ENCODE data around the gene ARL2BP.

- TF ChIP-seq, protein P1, sequence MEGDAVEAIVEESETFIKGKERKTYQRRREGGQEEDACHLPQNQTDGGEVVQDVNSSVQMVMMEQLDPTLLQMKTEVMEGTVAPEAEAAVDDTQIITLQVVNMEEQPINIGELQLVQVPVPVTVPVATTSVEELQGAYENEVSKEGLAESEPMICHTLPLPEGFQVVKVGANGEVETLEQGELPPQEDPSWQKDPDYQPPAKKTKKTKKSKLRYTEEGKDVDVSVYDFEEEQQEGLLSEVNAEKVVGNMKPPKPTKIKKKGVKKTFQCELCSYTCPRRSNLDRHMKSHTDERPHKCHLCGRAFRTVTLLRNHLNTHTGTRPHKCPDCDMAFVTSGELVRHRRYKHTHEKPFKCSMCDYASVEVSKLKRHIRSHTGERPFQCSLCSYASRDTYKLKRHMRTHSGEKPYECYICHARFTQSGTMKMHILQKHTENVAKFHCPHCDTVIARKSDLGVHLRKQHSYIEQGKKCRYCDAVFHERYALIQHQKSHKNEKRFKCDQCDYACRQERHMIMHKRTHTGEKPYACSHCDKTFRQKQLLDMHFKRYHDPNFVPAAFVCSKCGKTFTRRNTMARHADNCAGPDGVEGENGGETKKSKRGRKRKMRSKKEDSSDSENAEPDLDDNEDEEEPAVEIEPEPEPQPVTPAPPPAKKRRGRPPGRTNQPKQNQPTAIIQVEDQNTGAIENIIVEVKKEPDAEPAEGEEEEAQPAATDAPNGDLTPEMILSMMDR (IDR thresholded peaks at IDR 0.05): no peak
- TF ChIP-seq EZH2 (IDR thresholded peaks at IDR 0.05; ENCODE audit: borderline replicate concordance, insufficient read depth, low read depth, low read length, poor library complexity, severe bottlenecking): no peak
Observed at GRCh38 chr16:57233944-57234706, 10.9 kb upstream of the ARL2BP start.

All from B cell (primary cell).